Right forelimb (tissue), 1 donor: ENCODE measurements around the gene SKI.
A peak's percentile ranks its signal among the peaks of the same experiment; 100 is the strongest.

Source experiments
- DNase-seq: peaks from one replicate; pipeline ENCODE4 v3.0.0-alpha.2; 2018

The SKI gene

DNA sequence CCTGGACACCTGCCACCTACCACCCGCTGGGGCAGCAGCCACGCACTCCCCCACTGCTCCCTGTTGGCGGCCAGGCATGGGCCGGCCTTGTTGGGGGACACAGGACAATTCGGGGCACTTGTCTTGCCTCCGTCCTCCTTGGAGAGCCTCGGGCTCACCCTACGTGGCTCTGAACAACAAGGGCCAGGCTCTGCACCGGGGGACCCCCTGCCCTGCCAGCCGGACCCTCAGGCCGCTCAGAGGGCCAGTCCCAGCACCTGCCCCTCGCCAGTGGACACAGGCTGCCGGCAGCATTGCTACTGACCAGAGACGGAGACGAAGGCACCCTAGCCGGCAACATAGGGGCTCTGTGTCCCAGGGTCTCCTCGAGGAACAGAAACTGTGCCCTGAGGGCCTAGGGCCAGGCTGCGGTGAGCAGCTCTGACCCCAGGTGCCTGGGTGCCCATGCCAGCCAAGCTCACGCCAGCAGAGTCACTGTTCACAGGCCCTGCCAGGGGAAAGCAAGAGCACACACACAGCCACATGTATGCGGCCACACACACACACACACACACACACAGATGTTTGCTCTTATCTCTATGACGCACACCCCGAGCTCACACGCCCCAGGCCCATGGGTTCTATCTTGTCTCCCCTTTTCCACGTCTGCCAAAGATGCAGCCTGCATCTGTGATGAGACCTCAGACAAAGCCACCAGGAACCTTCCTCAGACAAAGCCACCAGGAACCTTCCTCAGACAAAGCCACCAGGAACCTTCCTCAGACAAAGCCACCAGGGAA is 117.4 kb downstream of the SKI start:
- DNase-seq: peak; percentile 24

DNA sequence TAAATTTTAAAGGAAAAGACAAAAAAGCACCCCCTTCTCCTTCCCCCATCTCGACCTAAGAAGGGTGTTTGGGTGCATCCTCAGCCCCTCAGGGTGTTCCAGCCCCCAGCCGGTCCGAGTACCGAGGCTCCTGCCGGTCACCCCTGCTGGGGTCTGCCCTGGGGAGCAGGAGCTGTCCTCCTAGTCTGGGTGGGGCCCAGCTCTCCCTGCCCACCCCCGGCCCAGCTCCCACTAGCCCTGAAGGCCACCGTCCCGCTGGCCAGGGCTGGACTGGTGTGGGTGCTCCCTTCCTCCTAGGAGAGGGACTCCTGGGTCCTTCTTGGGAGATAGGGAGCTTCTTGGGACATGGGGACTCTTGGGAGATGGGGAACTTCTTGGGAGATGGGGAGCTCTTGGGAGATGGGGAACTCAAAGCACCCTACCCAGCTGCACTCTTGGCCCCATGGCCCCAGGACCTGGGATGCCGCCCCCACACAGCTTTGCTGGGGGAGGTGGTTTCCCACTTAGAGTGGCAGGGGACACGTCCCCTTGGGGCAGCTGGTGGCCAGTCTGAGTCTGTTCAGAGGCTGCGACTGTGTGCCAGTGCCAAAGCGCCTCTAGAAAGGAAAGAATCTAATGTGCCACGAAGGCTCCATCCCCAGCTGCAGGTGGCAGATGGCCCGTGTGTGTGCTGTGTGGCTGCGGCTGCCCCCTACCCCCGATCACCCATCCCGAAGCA is 118.7 kb downstream of the SKI start:
- peak; percentile 30 for DNase-seq

DNA sequence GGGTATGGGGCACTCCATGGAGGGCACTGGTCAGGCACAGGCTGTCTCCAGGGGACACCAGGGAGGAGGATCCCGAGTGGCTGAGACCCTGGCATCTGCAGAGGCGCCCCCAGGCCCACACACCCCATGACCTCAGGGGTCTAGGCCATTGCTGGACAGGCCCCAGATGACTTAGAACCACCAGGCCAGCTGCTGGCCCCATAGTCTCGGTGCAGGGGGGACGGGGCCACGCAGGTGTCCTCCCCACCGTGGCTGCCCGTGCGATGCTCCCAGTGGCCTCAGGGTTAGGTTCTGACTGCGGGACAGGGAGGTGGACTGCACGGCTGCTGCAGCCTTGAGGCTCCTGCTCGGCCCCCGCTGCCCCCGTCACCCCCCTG is 119.3 kb downstream of the SKI start:
- DNase-seq: peak; percentile 34

DNA sequence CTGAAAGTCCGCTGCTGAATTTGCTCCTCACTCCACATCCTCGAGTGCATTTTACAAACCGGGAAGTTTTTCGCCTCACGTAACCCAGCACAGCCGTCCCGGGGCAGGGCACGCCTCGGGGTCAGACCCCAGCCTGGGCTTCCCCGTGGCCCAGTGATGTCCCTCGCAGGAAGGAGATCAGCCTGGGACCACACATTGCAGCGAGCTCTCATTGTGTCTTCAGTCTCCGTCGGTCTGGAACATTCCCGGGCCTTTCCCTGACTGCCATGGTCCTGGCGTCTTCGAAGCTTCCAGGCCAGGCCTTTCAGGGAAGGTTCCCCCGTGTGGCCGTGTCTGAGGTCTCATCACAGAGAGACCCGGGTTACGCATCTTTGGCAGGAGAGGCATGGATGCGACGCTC is 119.8 kb downstream of the SKI start:
- peak; percentile 41 for DNase-seq

DNA sequence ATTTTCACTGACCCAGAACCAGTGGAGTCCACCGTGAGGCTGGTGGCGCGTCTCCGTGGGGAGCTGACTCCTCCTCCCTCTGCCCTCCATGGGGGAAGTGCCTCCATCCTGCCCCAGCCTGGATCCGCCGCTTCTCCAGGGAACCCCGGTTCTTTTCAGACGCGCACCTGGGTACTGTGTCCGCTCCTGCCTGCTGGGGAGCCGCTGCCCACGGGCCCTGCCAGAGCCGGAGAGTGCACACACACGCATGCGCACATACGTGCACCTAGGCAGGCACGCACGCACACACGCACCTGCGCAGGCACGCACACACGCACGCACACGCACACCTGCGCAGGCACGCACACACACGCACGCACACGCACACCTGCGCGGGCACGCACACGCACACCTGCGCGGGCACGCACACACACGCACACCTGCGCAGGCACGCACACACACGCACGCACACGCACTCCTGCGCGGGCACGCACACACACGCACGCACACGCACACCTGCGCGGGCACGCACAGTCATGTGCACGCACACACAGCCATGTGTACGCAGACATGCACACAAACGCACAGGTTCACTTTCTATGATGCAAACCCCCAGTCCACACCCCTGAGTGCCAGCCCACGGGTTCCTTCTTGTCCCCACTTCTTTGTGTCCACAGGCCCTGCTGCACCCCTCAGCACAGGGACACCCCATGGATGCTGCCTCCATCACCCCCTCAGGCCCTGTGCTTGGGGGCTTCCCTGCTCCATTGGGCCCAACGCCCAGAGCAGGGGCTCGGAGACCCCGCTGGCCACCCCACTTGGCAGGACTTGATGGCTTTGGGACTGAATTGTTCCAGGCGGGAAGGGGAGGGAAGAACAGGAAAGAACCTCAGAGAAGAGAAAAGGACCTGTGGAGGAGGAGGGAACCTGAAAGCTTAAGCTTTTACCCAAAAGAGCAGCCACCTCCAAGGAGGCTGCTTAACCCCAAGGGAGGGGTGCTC is 120.5 kb downstream of the SKI start:
- peak; percentile 38 for DNase-seq

DNA sequence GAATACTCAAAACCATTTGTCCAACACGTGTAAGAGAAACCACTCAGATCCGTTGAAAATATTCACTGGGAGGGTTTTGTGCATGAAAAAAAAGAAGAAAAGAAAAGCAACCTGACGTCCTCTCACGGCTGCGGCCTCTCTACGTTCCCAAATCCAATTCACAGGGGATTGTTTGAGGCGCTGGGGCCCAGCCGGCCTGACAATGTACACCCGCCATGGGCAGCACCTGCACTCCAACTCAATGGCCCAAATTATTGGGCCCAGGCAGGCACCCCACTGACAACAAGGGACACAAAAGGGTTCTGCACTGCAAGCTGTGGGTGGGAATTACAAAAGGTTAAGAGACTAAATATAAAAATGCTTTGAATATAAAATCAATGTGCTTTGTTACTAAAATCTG is 121.7 kb downstream of the SKI start:
- peak; percentile 32 for DNase-seq

DNA sequence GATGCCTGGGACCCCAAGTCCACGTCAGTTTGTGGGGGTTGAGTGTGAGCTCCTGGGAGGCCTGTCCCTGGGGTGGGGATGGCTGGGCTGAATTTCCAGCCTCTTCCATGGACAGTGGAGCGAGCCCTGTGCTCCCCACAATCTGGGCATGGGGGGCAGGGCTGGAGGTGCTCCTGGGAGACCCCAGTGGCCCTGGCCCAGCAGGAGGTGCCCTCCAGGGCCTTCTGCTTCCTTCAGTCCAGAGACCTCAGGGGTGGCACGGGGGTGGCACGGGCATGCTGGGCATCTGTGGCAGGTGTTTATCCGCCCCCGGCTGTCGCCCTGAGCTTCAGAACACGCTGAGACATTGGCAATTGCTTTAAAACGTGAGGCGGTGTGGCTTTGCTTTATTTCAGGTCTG is 122.4 kb downstream of the SKI start:
- DNase-seq: no peak

DNA sequence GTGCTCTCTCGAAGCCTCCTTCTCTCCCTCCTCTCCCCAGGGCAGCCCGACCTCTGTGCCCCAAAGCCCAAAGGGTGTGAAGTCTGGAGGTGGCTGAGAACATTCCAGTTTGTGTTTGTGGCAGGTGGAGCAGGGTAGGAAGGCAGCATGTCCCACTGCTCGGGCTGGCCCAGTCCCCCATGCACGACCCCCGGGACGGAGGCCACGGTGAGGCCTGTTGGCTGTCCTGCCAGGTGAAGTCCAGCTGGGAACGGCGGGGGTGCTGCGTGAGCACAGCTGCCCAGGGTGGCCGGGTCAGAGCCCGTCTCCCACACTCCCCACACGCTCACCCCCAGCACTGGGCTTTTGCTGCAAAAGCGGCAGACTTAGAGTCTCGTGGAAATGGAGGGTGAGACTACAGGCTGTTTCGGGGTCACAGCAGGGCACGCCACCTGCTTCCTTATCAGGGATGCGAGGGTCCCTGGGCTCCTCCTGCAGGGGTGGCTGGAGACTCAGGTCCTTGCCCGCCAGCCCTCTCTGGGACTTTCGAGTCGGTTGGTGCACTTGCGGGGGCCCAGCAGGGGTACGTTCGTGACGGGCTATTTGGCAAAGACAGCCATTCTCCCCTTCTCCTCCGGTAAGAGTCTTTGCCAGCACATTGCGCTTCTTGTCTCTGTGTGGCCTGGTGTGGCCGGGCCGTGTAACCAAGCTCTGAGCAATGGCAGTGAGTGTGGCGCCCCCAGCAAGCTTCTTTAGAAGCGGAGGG is 123.0 kb downstream of the SKI start:
- peak; percentile 43 for DNase-seq

DNA sequence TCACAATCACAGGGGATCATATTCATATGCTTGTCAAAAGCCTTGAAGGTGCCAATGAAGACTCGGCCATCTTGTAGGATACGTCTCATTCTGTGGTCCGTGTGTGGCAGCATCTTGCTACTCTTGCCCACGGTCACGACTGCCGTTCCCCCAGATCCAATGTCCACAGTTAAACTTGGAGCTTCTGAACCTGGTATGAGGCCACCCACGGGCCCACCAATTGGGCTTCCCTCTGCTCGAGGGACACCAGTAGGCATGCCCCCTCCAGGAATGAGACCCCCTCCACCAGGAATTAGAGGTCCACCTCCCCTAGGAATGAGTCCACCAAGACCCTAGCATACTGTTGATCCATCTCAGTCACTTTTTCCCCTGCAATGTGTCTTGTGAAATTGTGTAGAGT is 123.6 kb downstream of the SKI start:
- no peak for DNase-seq

DNA sequence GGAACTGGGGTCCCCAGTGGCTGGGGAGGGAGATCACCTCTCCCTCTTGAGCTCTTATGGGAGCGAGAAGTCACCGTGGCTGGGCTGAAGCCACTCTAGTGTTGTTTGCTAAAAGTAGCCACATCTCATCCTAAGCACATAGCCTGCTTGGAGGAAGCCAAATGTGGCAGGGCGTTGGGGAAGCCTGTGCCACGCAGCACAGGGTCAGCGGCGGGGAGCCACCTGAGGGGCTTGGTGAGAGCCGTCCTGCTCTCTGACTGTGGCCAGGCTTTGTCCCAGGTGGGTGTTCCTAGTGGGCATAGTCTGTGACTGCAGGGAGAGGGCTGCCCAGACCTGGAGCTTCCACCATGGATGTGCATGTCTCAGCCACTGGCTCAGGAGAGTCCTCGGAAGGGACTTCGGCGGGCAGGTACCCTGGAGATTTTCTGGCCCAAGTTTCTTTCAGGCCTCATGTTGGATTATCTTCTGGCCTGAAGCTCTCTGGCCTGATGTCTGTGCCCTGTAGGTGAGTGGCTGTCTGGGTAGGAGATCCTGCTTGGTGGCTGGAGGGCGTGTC is 124.3 kb downstream of the SKI start:
- peak; percentile 38 for DNase-seq

DNA sequence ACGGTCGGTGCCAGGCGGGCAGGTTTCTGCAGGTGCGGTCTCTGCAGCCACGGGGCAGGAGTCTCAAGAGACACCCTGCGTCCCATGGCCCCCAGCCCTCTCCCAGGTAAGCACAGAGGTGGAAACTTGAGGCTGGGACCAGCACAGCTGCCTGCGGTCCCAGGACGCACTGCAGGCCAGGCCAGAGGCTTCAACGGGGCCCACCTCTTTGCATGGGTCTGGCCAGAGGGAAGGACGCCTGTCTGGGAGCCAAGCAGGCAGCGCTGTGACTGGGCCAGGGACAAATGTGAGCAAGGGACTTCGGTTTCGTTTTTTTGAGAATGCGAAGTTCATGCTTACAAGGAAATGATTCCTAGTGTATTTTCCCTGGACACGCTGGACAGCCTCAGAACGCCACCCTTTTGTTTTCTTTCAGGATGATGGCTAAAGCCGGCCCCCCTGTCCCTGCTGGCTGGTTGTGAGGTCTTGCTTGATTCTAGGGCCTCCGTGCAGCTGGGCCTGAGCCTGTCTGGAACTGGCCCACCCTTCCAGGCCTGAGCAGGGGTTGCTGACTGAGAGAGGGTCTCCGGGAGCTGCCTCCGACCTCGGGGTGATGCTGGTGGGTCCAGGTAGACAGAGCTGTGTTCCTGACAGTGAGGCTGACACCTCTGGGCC is 124.9 kb downstream of the SKI start:
- peak; percentile 52 for DNase-seq

DNA sequence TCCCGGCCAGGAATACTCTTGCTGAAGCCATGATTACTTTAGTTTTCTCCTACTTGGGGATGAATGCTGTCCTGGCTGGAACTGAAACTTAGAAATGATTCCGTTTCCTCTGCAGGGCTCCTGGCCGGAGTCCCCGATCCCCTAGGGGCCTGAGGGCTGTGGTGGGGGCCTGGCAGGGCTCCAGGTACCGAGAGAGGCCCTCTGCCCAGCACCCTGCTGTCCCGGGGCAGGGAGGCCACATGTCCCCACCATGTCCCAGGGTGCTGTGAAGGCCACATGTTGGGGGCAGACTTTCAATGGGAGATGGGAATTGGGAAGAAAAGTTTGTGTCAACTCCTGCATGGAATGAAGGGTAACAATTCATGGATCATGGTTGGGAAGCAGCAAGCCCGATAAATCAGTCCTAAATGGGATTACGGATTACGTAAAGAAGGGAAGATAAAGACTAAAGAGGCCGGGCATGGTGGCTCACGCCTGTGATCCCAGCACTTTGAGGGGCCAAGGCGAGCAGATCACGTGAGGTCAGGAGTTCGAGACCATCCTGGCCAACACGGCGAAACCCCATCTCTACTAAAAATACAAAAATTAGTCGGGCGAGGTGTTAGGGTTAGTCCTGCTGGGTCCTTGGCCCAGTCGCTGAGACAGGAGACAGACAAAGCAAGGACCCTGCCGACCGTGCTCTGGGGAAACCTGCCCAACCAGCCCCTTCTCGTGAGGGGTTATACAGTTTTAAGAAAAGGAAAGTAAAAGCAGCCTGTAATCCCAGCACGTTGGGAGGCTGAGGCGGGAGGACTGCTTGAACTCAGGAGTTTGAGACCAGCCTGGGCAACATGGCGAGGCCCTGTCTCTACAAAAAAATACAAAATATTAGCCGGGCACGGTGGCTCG is 125.7 kb downstream of the SKI start:
- peak; percentile 15 for DNase-seq

DNA sequence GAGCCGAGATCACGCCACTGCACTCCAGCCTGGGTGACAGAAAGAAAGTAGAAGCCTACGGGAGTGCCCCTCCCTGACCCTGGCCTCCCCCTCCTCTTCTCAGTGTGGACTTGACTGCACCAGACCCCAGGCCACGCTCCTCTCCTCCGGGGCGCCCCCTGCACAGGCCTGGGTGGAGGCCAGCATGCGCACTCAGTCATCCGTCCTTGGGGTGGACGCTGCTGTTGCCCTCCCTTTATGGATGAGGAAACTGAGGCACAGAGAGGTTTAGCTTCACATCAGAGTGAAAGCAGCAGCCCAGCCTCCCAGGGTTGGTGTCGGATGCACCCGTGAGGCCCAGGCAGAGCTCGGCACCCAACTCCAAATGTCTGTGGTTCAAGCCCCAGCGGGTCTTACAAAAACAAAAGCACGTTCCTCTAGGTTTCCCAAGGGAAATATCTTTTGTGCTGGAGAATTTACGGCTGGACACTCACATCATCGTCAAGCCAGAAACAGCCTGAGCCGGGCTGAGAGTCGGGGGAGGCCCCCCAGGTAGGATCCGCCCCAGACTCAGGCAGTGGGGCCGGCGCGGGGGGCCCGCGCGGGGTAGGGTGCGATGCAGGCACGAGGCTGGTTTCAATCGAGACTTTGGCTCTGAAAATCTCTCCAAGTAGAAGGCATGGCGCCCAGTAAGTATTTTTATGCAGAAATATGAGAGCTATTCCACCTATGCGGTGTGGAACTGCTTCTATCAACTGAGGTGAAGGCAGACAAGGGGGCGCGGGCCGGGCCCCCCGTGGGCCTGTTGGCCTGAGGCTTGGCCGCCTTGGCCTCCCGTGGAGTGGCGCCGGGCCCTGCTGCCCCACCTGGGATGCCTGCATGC is 126.6 kb downstream of the SKI start:
- DNase-seq: peak; percentile 50

DNA sequence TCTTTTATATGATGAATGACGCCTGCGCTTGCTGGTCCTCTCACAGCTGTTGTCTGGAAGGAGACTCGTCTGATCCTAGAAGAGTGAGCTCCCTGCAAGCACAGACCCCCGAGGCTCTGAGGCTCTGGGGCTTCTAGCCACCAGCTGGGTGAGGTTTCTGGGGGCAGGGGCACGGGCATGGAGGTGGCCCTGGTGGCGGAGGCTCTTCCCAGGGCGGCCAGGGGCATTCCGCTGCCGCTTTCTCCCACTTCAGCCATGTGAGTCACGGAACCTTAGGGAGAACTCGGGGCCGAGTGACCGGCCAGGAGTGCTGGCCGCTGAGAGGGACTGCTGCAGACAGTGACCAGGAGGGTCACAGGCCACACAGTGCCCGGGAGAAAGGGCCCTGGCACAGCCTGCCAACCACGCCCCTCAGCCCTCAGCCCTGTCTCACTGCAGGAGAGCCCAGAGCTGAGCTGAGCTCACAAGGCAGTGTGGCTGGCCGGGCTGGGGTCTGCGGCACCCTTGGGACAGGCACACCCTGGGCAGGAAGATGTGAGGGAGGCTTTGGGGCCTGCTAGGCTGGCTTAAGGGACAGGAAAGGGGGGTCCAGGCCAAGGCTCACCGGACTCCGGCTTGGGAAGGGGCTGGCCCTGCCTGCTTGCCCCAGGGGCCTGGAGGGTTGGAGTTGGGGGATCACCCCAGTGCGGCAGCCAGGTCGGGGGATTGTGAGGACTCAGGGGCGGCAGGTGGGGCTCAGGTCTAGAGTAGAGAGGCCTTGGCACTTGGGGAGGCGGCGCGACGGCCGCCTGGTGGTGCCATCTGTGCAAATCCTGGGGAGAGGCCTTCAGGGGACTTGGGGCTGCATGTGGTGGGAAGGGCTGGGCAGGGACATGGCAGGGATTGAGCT is 127.5 kb downstream of the SKI start:
- DNase-seq: peak; percentile 44

DNA sequence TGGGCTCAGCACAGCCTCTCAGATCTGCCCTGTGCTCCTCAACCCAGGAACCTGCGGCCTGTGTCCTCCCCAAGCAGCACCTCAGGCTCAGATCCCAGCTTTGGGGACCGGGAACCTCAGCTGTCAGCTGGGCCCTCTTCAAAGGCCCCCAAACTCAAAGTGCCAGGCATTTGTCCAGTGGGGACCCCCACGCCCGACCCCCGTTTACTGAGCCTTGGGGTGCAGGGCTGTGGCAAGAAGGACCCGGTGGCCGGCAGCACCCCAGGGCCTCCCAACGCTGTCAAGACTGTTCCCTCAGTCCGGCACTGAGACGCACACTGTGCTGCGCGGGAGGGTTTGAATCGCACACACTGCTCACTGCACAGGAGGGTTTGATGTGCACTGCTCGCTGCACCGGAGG is 128.3 kb downstream of the SKI start:
- DNase-seq: peak; percentile 38

DNA sequence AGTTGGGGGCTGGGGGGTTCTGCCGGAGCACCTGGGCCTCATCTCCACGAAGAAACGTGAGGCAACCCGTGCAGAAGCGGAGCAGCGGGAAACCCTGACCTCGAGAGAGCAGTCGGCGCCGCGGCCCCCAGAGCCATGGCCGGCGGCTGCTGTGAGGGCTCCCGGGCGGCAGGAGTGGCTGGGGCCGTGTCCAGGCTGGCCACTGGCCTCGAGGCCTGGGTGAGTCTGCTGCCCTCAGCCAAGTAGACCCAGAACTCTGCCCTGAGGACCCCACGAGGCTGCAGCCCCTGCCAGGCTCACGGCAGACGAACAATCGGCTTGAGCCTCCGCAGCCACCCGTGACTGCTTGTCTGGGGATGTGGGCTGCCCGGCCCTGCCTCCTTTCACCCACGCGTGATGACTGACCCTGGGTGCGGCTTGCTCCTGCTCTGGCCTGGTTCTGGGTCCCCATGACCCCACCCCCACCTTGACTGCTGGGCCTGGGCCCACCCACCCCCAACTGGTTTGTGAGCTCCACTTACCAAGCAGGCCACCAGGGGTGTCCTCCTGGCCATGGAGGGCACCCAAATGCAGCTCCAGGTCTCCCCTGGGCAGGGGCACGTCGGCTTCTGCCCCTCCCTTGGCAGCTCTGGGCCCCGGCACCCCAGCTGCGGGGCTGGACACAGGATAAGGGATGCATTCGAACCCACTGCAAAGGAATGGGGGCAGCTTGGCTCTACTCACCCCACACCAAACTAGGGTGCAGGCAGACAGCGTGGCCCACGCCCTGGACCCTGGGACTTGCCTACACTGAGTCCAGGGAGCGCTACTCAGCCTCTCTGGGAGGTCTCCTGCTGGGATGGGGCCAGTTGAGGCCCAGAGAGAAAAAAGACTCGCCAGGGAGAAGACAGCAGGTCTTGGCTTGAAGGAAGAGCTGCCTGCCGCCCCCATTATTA is 129.1 kb downstream of the SKI start:
- peak; percentile 34 for DNase-seq

DNA sequence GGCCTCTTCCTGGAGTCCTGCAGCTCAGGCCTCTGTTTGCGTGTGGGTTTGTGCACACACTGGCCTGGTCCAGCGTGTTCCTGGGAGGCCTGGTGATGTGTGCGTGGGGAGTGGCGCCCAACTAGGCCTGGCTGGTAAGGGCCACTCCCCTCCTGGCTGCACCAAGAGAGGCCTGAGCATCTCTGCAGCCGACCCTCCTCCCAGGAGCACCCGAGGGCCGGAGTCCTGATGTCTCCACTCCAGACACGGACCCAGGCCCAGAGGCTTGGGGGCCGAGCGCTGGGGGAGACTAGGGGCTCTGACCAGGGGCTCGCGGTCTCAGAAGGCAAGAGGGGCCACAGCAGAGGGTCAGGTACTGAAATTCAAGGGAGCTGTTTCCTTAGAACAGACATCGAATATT is 130.0 kb downstream of the SKI start:
- peak; percentile 26 for DNase-seq
